Measurements from ENCODE around the gene ACAP1.
"Not testable (repeated sequence)": the region's sequence is repeated elsewhere in the genome, so short reads cannot be mapped to it uniquely, and the experiment has no call there.

Gene ACAP1

GRCh38 chr17:7329374-7329996 is 6.8 kb upstream of the ACAP1 start:
- H3K4me1 ChIP-seq = peaks cover 53% of the 10 kb centered on the region

GRCh38 chr17:7329997-7330637 is 6.2 kb upstream of the ACAP1 start:
- peaks cover 60% of the 10 kb centered on the region for H3K4me1 ChIP-seq
- peak overlapping the region; percentile 85 for H3K4me3 ChIP-seq
- H3K9me3 ChIP-seq = no peaks in the 10 kb centered on the region
- H3K27ac ChIP-seq = peak overlapping the region; percentile 65
- H3K27me3 ChIP-seq = no peaks in the 10 kb centered on the region
- peak overlapping the region; percentile 85 for H3K4me2 ChIP-seq
- TF ChIP-seq Cebpa-rat (IDR thresholded peaks at IDR 0.05) = no peak
- H4K20me1 ChIP-seq = no peaks in the 10 kb centered on the region
- H3K9ac ChIP-seq = peak overlapping the region; percentile 88
- peaks cover 20% of the 10 kb centered on the region for H3K36me3 ChIP-seq

More at GRCh38 chr17:7329374-7329996, 6.8 kb upstream of the ACAP1 start:
- Histone ChIP-seq H3K9me3 (no peaks in the 10 kb centered on the region), H3K4me2 (peak overlapping the region; percentile 85), H4K20me1 (peaks cover 2% of the 10 kb centered on the region; the same call in 1 of the 2 replicates), H3K27ac (peak overlapping the region; percentile 65), H3K36me3 (peaks cover 25% of the 10 kb centered on the region), H3K4me3 (peak overlapping the region; percentile 85), H3K9ac (peak overlapping the region; percentile 88), H3K27me3 (no peaks in the 10 kb centered on the region)
- no peak for TF ChIP-seq Cebpa-rat (IDR thresholded peaks at IDR 0.05)

DNA sequence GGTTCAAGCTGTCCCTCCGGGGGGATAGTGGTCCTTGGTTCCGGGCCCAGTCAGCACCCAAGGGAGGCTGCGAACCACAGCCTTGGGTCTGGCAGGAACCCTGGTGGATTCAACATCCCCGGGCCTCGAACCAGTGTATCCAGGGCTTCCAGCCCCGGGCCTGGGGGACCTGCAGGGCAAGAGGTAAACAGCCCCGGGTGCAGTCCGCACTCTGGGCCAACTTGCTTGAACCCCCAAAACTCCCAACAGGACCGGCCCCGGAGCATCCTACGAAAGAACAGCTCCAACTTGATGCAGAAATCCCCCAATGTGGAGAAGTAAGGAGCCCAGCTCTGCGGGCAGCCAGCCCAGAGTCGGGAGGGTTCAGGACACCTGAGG is 5.7 kb upstream of the ACAP1 start:
- Histone ChIP-seq H3K9ac (peak overlapping the region; percentile 88), H3K27ac (peak overlapping the region; percentile 65), H3K9me3 (no peaks in the 10 kb centered on the region), H3K36me3 (peaks cover 14% of the 10 kb centered on the region), H4K20me1 (no peaks in the 10 kb centered on the region), H3K27me3 (no peaks in the 10 kb centered on the region), H3K4me3 (peak overlapping the region; percentile 85), H3K4me2 (peak overlapping the region; percentile 85), H3K4me1 (peaks cover 65% of the 10 kb centered on the region)
- TF ChIP-seq Cebpa-rat (IDR thresholded peaks at IDR 0.05) = no peak

DNA sequence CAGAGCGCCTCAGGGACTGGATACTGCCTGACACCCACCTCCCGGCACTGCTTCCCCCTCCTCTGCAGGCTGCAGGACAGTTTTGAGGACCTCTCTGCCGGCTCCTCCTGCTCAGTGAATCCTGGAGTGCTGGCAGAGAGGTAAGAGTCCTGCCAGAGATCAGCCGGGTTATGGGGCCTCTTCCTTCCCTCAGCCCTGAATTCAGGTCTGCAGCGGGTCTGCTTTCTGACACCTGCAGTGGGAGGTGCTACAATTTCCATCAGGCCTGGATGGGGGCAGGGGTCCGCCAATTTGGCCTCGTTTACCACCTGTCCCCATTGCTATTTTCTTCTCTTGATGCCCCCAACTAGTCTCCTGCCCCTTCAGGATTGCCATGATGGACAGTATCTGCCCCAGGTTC is 4.2 kb upstream of the ACAP1 start:
- H3K4me3 ChIP-seq = no peak overlapping the region
- no peak for TF ChIP-seq Cebpa-rat (IDR thresholded peaks at IDR 0.05)

DNA sequence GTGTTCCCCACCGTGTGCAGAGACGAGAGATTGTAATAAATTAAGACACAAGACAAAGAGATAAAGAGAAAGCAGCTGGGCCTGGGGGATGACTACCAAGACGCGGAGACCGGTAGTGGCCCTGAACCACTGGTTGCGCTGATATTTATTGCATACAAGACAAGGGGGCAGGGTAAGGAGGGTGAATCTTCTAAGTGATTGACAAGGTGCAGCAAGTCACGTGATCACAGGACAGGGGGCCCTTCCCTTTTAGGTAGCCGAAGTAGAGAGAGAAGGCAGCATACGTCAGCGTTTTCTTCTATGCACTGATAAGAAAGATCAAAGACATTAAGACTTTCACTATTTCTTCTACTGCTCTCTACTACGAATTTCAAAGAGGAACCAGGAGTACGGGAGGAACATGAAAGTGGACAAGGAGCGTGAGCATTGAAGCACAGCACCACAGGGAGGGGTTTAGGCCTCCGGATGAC is 3.7 kb upstream of the ACAP1 start:
- H3K4me2 ChIP-seq = peak overlapping the region; percentile 60

More for the DNA sequence above, 4.2 kb upstream of the ACAP1 start:
- Histone ChIP-seq H4K20me1 (no peaks in the 10 kb centered on the region), H3K4me1 (peaks cover 80% of the 10 kb centered on the region), H3K4me2 (peak overlapping the region; percentile 60), H3K27ac (peak overlapping the region; percentile 45; the same call in 1 of the 2 replicates), H3K36me3 (no peaks in the 10 kb centered on the region), H3K9me3 (no peaks in the 10 kb centered on the region), H3K9ac (0 out of 2 replicates have a peak overlapping the region, but pooled peaks have one; percentile 45), H3K27me3 (no peaks in the 10 kb centered on the region)

GRCh38 chr17:7334938-7335538 is 1.3 kb upstream of the ACAP1 start:
- Histone ChIP-seq H3K36me3 (peaks cover 11% of the 10 kb centered on the region; the same call in 1 of the 2 replicates), H3K4me2 (peak overlapping the region; percentile 98), H4K20me1 (no peaks in the 10 kb centered on the region), H3K9me3 (no peaks in the 10 kb centered on the region), H3K4me1 (peaks cover 96% of the 10 kb centered on the region), H3K27me3 (no peaks in the 10 kb centered on the region), H3K27ac (peak overlapping the region; percentile 85), H3K4me3 (no peak overlapping the region; the same call in 1 of the 2 replicates), H3K9ac (peak overlapping the region; percentile 75; the same call in 1 of the 2 replicates)
- no peak for TF ChIP-seq Cebpa-rat (IDR thresholded peaks at IDR 0.05)

More for the DNA sequence above, 3.7 kb upstream of the ACAP1 start:
- H3K4me3 ChIP-seq, H3K36me3 ChIP-seq, H4K20me1 ChIP-seq, H3K9me3 ChIP-seq, H3K27me3 ChIP-seq: not testable (repeated sequence)
- Histone ChIP-seq H3K27ac (peak overlapping the region; percentile 45; the same call in 1 of the 2 replicates), H3K4me1 (peaks cover 83% of the 10 kb centered on the region), H3K9ac (0 out of 2 replicates have a peak overlapping the region, but pooled peaks have one; percentile 45)

DNA sequence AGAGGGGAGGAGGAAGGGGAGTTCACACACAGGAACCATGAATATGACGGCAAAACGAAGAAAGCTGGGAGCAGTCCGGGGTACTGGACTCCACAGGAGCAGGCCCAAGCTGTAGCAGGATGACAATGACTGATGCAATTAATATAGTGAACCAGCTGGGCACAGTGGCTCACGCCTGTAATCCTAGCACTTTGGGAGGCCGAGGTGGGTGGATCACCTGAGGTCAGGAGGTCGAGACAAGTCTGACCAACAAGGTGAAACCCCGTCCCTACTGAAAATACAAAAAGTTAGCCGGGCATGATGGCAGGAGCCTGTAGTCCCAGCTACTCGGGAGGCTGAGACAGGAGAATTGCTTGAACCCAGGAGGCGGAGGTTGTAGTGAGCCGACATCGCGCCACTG is 564 bp upstream of the ACAP1 start:
- Histone ChIP-seq H3K4me1 (peaks cover 91% of the 10 kb centered on the region), H3K27ac (peak overlapping the region; percentile 85), H3K4me3 (peak overlapping the region; percentile 68), H3K4me2 (peak overlapping the region; percentile 98), H3K9ac (peak overlapping the region; percentile 75; the same call in 1 of the 2 replicates), H3K36me3 (peaks cover 13% of the 10 kb centered on the region; the same call in 1 of the 2 replicates)
- H4K20me1 ChIP-seq, H3K9me3 ChIP-seq, H3K27me3 ChIP-seq: not testable (repeated sequence)

DNA sequence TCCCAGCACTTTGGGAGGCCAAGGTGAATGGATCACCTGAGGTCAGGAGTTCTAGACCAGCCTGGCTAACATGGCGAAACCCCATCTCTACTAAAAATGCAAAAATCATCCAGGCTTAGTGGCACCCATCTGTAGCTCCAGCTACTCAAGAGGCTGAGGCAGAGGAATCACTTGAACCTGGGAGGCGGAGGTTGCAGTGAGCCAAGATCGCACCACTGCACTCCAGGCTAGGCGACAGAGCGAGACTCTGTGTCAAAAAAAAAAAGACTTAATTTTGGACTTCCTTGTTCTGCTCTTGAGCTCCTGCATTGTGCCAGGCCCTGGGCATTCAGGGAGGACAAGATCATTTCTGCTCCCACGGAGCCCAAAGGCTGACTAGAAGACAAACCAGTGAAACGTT is 1.3 kb downstream of the ACAP1 start:
- peaks cover 73% of the 10 kb centered on the region for H3K4me1 ChIP-seq
- not testable (repeated sequence) for H4K20me1 ChIP-seq, H3K9me3 ChIP-seq, H3K27me3 ChIP-seq
- peak overlapping the region; percentile 85 for H3K27ac ChIP-seq
- H3K4me2 ChIP-seq = peak overlapping the region; percentile 98
- peaks cover 32% of the 10 kb centered on the region for H3K36me3 ChIP-seq
- peak overlapping the region; percentile 68 for H3K4me3 ChIP-seq
- H3K9ac ChIP-seq = peak overlapping the region; percentile 75; the same call in 1 of the 2 replicates

GRCh38 chr17:7340179-7340578 is 3.9 kb downstream of the ACAP1 start:
- no peak for TF ChIP-seq Cebpa-rat (IDR thresholded peaks at IDR 0.05)
- H3K4me1 ChIP-seq = peaks cover 49% of the 10 kb centered on the region
- H3K36me3 ChIP-seq = peaks cover 50% of the 10 kb centered on the region
- H3K4me2 ChIP-seq = no peak overlapping the region
- H4K20me1 ChIP-seq = no peaks in the 10 kb centered on the region
- H3K27me3 ChIP-seq = no peaks in the 10 kb centered on the region
- no peak overlapping the region for H3K4me3 ChIP-seq
- H3K9ac ChIP-seq = no peak overlapping the region; the same call in 1 of the 2 replicates
- no peak overlapping the region for H3K27ac ChIP-seq
- no peaks in the 10 kb centered on the region for H3K9me3 ChIP-seq

GRCh38 chr17:7341842-7342241 is 5.5 kb downstream of the ACAP1 start:
- Histone ChIP-seq H3K36me3 (peaks cover 59% of the 10 kb centered on the region), H3K4me1 (peaks cover 32% of the 10 kb centered on the region)

More at GRCh38 chr17:7341842-7342241, 5.5 kb downstream of the ACAP1 start:
- H3K27ac ChIP-seq = no peak overlapping the region
- no peaks in the 10 kb centered on the region for H3K9me3 ChIP-seq
- H4K20me1 ChIP-seq = no peaks in the 10 kb centered on the region
- no peak for TF ChIP-seq Cebpa-rat (IDR thresholded peaks at IDR 0.05)
- no peak overlapping the region for H3K9ac ChIP-seq
- H3K4me2 ChIP-seq = no peak overlapping the region
- no peak overlapping the region for H3K4me3 ChIP-seq
- H3K27me3 ChIP-seq = no peaks in the 10 kb centered on the region
